ENCODE data around the gene ACVR1B. TPM values are rescaled to one million over a fixed set of nuclear protein-coding genes. Genes with fewer than 3 reads are reported as not detected.
A peak's percentile ranks its signal among the peaks of the same experiment; 100 is the strongest.
"Not testable (repeated sequence)": the region's sequence is repeated elsewhere in the genome, so short reads cannot be mapped to it uniquely, and the experiment has no call there.

ACVR1B gene
- total RNA-seq, 1 donor from 2014 or later = 11.2 TPM

DNA sequence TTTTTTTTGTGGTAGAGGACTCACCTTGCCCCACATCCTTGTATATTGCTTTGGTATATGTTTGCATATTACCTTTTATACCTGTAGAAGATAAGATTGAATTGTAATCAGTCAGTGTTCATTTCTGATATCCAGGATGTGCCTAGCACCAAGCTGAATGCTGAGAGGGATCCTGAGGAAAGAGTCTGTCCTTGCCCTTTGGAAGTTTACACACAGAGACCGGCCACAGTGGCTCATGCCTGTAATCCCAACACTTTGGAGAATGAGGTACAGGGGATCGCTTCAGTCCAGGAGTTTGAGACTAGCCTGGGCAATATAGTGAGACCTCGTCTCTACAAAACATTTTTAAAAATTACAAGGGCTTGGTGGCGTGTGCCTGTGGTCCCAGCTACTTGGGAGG lies 8.4 kb downstream of the ACVR1B start:
- intact Hi-C loops (cut with micrococcal nuclease) = no loop called here
- no peak for DNase-seq
- no peak for ATAC-seq

DNA sequence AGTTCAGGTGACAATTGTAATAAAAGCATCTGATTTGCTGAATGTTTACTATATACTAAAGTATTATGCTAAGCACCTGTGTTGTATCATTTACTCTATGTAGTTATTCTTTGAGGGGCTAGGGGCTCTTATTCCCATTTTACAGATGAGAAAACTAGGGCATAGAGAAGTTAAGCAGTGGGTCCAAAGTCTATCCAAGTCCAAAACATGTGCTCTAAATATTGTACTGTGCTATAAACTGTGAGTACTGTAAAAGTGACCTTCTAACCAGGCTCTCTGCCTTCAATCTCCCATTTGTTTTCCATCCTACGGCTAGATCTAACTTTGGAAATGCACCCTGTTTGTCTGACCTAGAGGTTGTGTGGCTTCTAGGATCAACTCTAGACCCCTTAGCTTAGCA lies 9.0 kb downstream of the ACVR1B start:
- intact Hi-C loops (cut with micrococcal nuclease) = no loop called here
- ATAC-seq (no peak), DNase-seq (no peak)

DNA sequence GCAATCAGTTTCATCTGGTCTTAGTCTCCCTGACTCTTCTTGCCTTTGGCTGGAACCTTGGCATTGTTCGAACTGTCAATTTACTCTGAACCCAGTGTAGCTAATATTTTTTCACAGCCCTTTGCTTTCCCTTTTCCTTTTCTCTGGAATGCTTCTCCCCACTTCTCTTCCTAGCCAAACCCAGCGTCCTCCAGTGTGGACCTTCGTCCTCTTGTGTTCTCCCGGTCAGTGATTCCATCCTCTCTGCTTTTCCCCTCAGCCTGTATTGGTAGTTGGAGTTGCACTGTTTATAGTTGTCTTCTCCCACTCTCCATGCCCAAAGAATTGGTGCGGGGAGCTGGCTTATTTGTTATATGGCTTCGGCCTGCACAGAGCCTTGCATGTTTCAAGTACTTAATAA lies 9.4 kb downstream of the ACVR1B start:
- DNase-seq (no peak), ATAC-seq (no peak)
- intact Hi-C loops (cut with micrococcal nuclease) = no loop called here

DNA sequence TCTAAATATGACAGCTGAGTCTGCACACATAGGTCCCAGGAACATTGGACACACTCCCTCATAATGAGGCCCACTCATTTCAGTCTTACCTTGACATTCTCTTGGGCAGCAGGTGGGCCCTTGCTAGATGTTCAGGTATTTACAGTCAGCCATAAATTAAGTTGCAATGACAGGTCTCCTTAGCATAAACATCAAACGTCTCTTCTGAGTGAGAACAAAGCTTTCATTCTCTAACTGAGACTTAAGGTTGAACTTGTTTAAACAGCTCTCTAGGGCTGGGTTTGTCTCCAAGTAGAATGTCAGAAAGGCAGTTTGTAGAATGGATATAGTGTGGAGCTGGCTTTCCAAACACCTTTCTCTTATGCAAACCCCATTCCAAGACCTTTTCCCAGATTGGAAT lies 10.3 kb downstream of the ACVR1B start:
- DNase-seq = no peak
- no peak for ATAC-seq
- intact Hi-C loops (cut with micrococcal nuclease) = no loop called here

DNA sequence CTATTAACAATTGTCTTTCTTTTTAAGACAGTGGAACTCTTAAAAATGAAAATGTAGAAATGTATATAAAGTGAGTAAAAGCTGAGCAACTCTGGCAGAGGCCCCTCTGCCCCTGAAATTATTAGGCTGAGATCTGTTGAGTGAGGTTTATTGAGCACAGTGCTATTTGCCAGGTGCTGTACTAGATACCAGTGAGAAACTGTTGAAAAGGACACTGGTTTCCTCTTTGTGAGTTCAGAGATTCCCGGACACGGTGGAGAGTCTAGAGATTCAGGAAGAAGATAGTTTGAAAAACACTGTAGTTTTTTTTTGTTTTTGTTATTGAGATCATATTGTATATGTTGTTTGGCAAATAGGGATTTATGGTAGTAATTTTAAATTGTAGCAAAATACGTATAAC lies 11.2 kb downstream of the ACVR1B start:
- intact Hi-C loops (cut with micrococcal nuclease) = no loop called here
- ATAC-seq (no peak), DNase-seq (no peak)

DNA sequence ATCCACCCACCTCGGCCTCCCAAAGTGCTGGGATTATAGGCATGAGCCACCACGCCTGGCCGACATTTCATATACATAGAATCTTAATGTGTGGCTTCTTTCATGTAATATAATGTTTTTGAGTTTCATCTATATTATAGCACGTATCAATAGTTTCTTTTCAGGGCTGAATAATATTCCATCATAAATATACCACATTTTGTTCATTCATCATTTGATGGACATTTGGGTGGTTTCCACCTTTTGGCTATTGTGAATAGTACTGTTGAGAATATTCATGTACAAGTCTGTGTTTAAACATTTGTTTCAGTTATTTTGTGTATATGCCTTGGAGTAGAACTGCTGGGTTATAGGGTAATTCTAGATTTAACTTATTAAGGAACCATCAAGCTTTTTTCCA lies 12.0 kb downstream of the ACVR1B start:
- ATAC-seq = no peak
- intact Hi-C loops (cut with micrococcal nuclease) = no loop called here
- DNase-seq = no peak

DNA sequence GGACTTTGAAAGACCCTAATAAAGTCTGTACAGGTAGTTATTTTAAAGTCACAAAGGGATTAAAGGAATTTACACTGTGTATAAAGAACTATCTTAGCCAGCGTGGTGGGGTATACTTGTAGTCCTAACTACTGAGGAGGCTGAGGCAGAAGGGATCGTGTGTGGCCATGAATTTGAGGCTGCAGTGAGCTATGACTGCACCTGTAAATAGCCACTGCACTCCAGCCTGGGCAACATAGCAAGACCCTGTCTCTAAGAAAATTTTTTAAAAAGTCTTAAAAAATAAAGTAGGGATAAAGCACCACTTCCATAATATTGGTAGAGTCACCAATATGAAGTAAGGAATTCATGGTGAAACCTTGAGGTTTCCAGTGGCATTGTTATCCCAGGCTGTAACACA lies 18.1 kb downstream of the ACVR1B start:
- DNase-seq (no peak), ATAC-seq (no peak)
- intact Hi-C loops (cut with micrococcal nuclease) = no loop called here

DNA sequence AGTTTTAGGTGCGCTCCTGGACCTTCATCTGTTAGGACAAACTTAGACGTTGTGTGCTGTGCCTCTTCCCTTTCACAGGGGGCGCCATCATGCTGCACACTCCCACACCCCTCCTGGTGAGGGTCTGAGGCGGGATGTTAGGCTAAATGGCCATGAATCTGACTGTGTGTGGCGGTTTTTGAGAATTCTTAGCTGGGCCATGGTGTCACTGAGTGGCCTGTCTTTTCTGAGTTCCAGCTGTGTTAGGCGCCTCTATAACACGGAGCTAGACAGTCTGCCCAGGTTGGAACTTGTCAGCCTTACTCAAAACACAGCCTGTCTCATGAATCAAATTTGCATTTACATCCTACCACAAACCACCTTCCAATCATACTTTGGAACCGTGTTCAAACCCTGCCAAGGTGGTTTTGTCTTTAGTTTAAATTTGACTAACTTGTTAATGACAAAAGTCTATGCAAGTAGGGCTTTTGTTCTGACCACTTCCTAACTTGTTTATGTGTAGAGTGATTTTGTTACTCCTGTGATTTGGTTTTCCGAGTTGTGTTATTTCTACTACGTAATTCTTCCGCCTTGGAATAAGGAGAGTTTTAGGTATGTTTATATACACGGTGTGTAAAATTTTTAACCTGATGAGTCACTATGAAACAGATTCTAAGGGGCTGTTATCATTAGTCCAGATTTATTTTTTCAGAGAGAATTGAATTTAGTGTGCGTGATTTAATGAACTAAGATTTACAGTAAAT lies 19.6 kb downstream of the ACVR1B start:
- intact Hi-C loops (cut with micrococcal nuclease) = no loop called here
- ATAC-seq (no peak), DNase-seq (no peak)

DNA sequence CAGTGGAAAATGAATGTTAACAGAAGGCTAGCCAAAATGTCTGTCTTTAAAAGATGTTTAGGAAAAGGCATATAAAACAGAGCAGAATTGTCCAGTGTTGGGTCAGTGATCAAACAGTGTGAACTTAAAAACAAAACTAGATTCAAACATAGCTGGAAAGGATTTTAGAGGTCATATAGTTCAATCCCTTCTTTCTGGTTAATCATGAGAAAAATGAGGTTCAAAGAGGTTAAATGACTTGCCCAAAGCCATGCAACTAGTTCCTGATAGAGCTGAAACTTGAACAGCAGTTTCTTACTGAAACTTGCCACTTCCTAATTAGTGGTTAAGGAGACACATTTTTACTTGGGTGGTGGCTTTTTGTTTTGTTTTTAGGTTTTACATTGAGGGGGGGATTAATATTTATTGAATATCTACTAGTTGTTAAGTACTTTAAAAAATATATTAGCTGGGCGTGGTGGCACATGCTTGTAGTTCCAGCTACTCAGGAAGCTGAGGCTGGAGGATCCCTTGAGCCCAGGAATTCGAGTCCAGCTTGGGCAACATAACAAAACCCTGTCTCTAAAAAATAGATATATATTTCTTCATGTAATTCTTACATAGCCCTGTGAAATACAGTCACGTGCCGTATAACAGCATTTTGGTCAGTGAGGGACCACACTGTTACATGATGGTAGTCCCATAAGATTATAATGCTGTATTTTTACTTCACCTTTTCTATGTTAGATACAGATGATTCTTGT lies 20.4 kb downstream of the ACVR1B start:
- ATAC-seq = no peak
- no peak for DNase-seq
- intact Hi-C loops (cut with micrococcal nuclease) = no loop called here

DNA sequence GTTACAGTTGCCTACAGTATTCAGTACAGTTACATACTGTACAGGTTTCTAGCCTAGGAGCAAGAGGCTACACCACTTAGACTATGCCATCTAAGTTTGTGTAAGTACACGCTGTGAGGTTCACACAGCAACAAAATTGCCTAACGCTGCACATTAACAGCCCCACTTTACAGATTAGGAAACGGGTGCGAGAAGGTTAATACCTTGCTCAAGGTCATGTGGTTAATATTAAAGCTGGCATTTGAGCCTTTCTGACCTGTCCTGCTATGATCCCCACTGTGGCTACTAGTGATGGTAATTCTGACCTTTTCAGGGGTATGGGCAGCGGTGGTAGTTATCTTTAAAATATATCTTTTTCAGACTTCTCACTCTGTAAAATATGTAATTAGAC lies 20.9 kb downstream of the ACVR1B start:
- DNase-seq (no peak), ATAC-seq (no peak)
- intact Hi-C loops (cut with micrococcal nuclease) = no loop called here

DNA sequence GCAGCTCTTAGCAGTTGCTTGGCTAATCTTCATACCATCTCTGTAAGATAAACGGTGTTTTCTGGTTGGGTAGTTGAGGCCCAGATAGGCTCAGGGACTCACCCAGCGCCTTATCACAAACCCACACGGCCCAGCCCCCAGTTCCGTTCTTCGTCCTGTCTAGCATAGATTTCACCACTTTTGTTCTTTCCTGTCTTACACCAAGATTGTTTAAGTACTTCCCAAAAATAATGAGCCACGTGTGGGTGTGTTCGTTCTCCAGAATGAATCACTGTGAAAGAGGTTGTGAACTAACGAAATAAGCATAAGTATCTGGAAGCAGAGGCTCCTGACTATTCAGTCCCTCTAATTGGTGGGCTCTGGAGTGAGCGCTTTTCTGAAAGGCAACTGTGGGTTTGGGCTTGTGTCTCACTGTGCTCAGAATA lies 21.4 kb downstream of the ACVR1B start:
- intact Hi-C loops (cut with micrococcal nuclease) = no loop called here
- peak; percentile 64 for DNase-seq
- peak; percentile 70 for ATAC-seq

DNA sequence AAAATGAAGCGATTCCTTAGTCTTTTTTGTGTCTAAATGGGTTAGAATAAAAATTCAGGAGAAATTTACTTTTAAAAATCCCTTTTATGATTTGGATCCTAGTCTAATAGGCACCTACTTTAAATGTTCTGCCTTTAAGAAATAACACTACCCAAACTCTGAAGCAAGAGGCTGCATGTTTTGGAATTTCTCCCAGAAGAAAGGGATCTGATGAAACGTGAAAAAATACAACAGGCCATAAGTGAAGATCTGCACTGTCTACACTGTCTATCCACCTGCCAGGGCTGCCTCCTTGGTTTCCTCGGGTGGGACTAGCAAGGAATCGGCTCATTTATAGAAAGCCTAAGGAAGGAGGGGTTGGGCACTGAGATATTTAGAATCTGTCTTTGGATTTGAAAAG lies 22.1 kb downstream of the ACVR1B start:
- DNase-seq = no peak
- ATAC-seq = no peak

DNA sequence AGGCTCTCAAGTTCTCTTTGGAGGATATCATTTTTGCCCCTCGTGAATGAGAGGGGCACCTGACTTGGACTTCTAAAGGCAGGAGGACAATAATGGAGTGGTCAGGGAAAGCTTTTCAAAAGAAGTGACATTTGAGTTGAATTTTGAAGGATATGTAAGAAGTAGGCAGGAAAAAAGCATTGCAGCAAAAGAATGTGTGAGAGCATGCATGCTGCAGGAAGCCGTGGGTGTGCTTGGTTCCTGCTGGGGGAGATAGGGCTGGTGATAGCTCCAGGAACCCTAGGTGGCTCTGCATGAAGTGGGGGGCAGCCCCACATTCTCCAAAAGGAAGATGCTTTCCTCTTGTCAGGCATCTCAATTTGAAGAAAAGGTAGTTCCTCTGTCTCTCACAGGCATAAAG lies 23.1 kb downstream of the ACVR1B start:
- DNase-seq (no peak), ATAC-seq (no peak)
- intact Hi-C loops (cut with micrococcal nuclease) = no loop called here

More for the DNA sequence above, 22.1 kb downstream of the ACVR1B start:
- intact Hi-C loops (cut with micrococcal nuclease) = no loop called here

DNA sequence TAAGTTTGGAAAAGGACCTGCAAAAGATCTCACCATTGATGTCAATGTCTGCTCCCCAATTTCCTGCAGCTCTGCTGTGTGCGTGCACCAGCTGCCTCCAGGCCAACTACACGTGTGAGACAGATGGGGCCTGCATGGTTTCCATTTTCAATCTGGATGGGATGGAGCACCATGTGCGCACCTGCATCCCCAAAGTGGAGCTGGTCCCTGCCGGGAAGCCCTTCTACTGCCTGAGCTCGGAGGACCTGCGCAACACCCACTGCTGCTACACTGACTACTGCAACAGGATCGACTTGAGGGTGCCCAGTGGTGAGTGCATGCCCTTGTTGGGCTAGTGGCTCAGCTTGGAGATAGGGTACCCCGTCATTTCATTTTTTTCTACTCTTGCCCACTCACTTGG lies 23.7 kb downstream of the ACVR1B start:
- ATAC-seq (no peak), DNase-seq (no peak)
- intact Hi-C loops (cut with micrococcal nuclease) = no loop called here

DNA sequence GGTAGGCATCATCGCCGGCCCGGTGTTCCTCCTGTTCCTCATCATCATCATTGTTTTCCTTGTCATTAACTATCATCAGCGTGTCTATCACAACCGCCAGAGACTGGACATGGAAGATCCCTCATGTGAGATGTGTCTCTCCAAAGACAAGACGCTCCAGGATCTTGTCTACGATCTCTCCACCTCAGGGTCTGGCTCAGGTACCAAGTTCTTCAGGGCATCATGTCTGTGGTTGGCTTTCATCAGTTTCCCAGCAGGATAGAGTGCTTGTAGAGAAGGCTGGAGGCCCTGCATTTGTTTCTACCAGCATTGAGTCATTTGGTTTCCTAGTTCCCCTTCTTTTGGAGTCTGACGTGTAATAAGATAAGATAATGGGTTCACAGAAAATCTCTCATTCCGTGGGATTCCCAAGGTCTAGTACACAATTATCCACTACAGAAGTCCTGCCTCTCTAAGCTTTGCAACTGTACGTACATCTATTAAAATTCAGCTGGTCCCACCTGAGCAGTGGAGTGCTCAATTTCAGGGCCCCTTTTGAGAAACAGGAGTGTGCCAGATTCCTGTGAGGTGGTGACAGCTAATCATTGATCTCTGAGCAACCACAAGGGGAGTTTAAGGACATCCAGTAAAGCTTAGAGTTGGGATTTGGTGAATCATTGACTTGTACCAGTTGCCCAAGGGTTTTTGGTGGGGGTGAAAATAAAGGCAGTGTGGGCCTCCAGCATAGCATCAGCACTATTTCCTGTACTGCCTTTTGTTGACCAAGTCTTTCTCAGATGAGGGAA lies 25.1 kb downstream of the ACVR1B start:
- DNase-seq = no peak
- intact Hi-C loops (cut with micrococcal nuclease) = no loop called here

DNA sequence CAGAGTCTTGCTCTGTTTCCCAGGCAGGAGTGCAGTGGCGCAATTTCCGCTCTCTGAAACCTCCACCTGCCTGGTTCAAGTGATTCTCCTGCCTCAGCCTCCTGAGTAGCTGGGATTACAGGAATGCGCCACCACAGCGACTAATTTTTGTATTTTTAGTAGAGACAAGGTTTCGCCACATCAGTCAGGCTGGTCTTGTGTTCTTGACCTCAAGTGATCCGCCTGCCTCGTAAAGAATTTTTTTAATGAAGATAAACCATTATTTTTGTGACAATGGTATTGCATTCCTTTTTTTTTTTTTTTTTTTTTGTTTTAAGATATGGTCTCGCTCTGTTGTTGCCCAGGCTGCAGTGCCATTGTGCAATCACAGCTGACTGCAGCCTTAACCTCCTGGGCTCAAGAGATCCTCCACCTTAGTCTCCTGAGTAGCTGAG lies 25.8 kb downstream of the ACVR1B start:
- no peak for ATAC-seq
- no peak for DNase-seq
- intact Hi-C loops (cut with micrococcal nuclease) = no loop called here

More for the DNA sequence above, 25.1 kb downstream of the ACVR1B start:
- no peak for ATAC-seq

DNA sequence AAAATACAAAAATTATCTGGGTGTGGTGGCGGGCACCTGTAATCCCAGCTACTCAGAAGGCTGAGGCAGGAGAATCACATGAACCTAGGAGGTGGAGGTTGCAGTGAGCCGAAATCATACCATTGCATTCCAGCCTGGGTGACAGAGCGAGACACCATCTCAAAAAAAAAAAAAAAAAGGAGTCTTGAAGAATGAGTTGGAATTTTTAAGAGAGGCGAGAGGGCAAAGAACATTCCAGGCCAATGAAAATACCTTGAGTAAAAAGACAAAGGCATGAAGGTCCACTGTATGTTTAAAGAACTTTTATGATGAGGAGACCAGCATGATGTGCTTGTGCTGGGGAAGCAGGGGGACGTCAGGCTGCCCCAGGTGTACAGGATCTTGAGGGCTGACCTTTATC lies 27.8 kb downstream of the ACVR1B start:
- intact Hi-C loops (cut with micrococcal nuclease); ATAC-seq: not testable (repeated sequence)

DNA sequence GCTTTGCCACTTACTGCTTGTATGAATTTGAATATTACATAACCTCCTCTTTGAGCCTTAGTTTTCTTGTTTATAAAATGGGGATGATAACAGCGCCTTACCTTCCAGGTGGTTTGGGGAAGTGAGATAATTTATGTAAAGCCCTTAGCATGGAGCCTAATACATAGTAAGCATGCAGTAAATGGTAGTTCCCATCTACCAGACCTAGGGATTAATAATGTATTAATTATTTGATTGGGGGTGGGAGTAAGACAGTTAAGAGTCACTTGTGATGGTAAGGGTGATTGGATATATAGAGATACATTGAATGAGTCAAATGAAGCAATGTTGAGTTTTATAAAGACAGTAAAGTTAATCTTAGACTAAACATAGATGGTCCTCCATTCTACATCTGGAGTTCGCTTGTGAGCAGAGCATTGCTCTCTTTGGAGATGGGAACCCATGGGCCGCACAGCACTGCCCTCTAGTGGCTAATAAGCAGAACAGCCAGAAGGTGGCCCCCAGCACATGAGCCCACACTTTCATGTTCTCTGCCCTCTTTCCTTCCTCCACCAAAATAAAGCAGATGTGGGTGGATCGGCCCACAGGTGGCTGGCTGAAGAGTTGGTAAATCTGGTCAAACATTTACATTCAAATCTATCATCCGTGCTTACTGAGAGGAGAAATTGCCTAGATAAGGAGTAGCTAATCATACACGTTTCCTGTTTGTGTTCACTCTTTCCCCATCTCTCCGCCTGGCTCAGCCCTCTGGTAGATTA lies 28.7 kb downstream of the ACVR1B start:
- intact Hi-C loops (cut with micrococcal nuclease) = loop anchor here (2.0 kb wide), 1 partner anchor 87 kb away; no protein-coding TSS in a partner anchor
- ATAC-seq = peak; percentile 93
- peak; percentile 72 for DNase-seq

More for the DNA sequence above, 27.8 kb downstream of the ACVR1B start:
- DNase-seq = not testable (repeated sequence)

DNA sequence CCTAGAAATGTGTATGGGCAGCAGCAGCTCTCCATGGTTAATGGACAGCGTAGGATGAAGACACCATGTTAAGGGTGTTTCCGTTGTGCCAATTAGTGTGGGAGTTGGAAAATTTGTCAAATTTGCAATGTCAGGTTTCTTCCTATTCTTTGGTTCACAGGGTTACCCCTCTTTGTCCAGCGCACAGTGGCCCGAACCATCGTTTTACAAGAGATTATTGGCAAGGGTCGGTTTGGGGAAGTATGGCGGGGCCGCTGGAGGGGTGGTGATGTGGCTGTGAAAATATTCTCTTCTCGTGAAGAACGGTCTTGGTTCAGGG lies 29.3 kb downstream of the ACVR1B start:
- intact Hi-C loops (cut with micrococcal nuclease) = loop anchor here (2.0 kb wide), 1 partner anchor 88 kb away; no protein-coding TSS in a partner anchor
- ATAC-seq = no peak
- DNase-seq = no peak

Data from left ventricle myocardium superior (tissue), 1 donor.